Coronary artery (tissue), 2 donors: ENCODE data around the gene AFF2.

ENCODE experiments used
- DNase-seq: peaks from one replicate; pipeline ENCODE4 v3.0.0-alpha.2; 2017; ENCODE audit warnings: low spot score
- H3K27ac ChIP-seq, 2 donors: fragments of 200-600 bp; sonication (generic); one replicate each; pipeline ENCODE4 v1.5.1; 2016 to 2019
- H3K4me3 ChIP-seq: fragments of 200-600 bp; sonication (generic); 2 replicates; pipeline ENCODE4 v1.5.1; 2016; ENCODE audit warnings: mild to moderate bottlenecking, moderate library complexity
- CTCF ChIP-seq: fragments of 200-600 bp; sonication (generic); IDR thresholded peaks from one replicate; pipeline ENCODE4 v1.5.1; 2019; ENCODE audit warnings: antibody characterized with exemption

The AFF2 gene

GRCh38 chrX:149010013-149010852, 509.8 kb downstream of the AFF2 start:
- Histone ChIP-seq H3K4me3 (no peak overlapping the region), H3K27ac (no peak overlapping the region)
- TF ChIP-seq CTCF, result no peak
- DNase-seq, result no peak

- Histone ChIP-seq H3K27ac (no peak overlapping the region), H3K4me3 (no peak overlapping the region)
- no peak for DNase-seq
- TF ChIP-seq CTCF, result no peak
Measured at GRCh38 chrX:149010853-149011224, 510.4 kb downstream of the AFF2 start.

GRCh38 chrX:149013081-149013480, 512.7 kb downstream of the AFF2 start:
- DNase-seq, result no peak
- Histone ChIP-seq H3K4me3 (no peak overlapping the region), H3K27ac (no peak overlapping the region)
- TF ChIP-seq CTCF, result no peak

GRCh38 chrX:149021159-149021558, 520.7 kb downstream of the AFF2 start:
- no peak overlapping the region for H3K27ac ChIP-seq
- TF ChIP-seq CTCF, result no peak
- no peak for DNase-seq
- H3K4me3 ChIP-seq, result no peak overlapping the region

GRCh38 chrX:149022485-149022884, 522.1 kb downstream of the AFF2 start:
- TF ChIP-seq CTCF, result no peak
- Histone ChIP-seq H3K27ac (no peak overlapping the region), H3K4me3 (no peak overlapping the region)
- DNase-seq, result no peak

- H3K4me3 ChIP-seq, result no peak overlapping the region
- DNase-seq, result no peak
- H3K27ac ChIP-seq, result no peak overlapping the region
- no peak for TF ChIP-seq CTCF
Measured at GRCh38 chrX:149032449-149032848, 532.0 kb downstream of the AFF2 start.

- DNase-seq, result no peak
- H3K27ac ChIP-seq, result no peak overlapping the region
- H3K4me3 ChIP-seq, result no peak overlapping the region
- no peak for TF ChIP-seq CTCF
Measured at GRCh38 chrX:149036086-149036485, 535.7 kb downstream of the AFF2 start.
